Measurements from ENCODE around the gene NDRG4. TPM values are rescaled to one million over a fixed set of nuclear protein-coding genes. Genes with fewer than 3 reads are reported as not detected.

Gene NDRG4
- total and polyA plus RNA-seq, 2 experiments from 2014 or later = 3.4 to 7.1 TPM

GRCh38 chr16:58532414-58532813 lies 32.5 kb downstream of the NDRG4 start:
- 95 to 98% methylated on average over 3 of the region's 3 CpGs for WGBS, 2 experiments (ENCODE audit: low coverage in 1 of 2, low lambda C conversion rate in 2 of 2, missing lambda C conversion rate in 2 of 2)
- H3K36me3 ChIP-seq (ENCODE audit: low read depth) = peaks cover 73% of the 10 kb centered on the region
- H3K27me3 ChIP-seq (replicated peaks; ENCODE audit: insufficient read depth) = no peaks in the 10 kb centered on the region

GRCh38 chr16:58533751-58534470 lies 34.0 kb downstream of the NDRG4 start:
- 96 to 97% methylated on average over 14 of the region's 14 CpGs for WGBS, 2 experiments (ENCODE audit: low coverage in 1 of 2, low lambda C conversion rate in 2 of 2, missing lambda C conversion rate in 2 of 2)
- TF ChIP-seq EZH2 (IDR thresholded peaks at IDR 0.05; ENCODE audit: insufficient read depth, poor library complexity, severe bottlenecking) (no peak), EZH2phosphoT487 (IDR thresholded peaks at IDR 0.05; ENCODE audit: insufficient read depth, low read depth) (no peak)
- peaks cover 76% of the 10 kb centered on the region for H3K36me3 ChIP-seq (ENCODE audit: low read depth)

More at GRCh38 chr16:58532414-58532813, 32.5 kb downstream of the NDRG4 start:
- no peak overlapping the region for H3K9ac ChIP-seq
- in situ Hi-C loops (cut with MboI) = no loop called here
- no peaks in the 10 kb centered on the region for H3K9me3 ChIP-seq (ENCODE audit: low read depth)
- 0 out of 2 replicates have a peak, but pooled peaks cover 7% of the 10 kb centered on the region for H3K79me2 ChIP-seq (ENCODE audit: insufficient read depth)
- no peak for DNase-seq
- peaks cover 22% of the 10 kb centered on the region; the same call in 1 of the 2 replicates for H3F3A ChIP-seq (ENCODE audit: insufficient read depth)
- no peak overlapping the region for H2AFZ ChIP-seq
- H3K4me2 ChIP-seq (ENCODE audit: unreplicated experiment) = no peak overlapping the region
- no peaks in the 10 kb centered on the region for H3K4me1 ChIP-seq (ENCODE audit: insufficient read depth)
- H3K4me3 ChIP-seq = no peak overlapping the region
- H3K9me2 ChIP-seq (ENCODE audit: insufficient read depth) = no peaks in the 10 kb centered on the region
- TF ChIP-seq EZH2phosphoT487 (IDR thresholded peaks at IDR 0.05; ENCODE audit: insufficient read depth, low read depth) (no peak), EZH2 (IDR thresholded peaks at IDR 0.05; ENCODE audit: insufficient read depth, poor library complexity, severe bottlenecking) (no peak)
- no peak overlapping the region for H3K27ac ChIP-seq
- no peaks in the 10 kb centered on the region for H4K20me1 ChIP-seq (ENCODE audit: insufficient read depth)

GRCh38 chr16:58535100-58535499 lies 35.2 kb downstream of the NDRG4 start:
- Histone ChIP-seq H3K9me2 (ENCODE audit: insufficient read depth) (no peaks in the 10 kb centered on the region), H3K9ac (no peak overlapping the region), H3K4me2 (ENCODE audit: unreplicated experiment) (no peak overlapping the region), H4K20me1 (ENCODE audit: insufficient read depth) (no peaks in the 10 kb centered on the region), H3K27me3 (replicated peaks; ENCODE audit: insufficient read depth) (no peaks in the 10 kb centered on the region), H2AFZ (no peak overlapping the region), H3K9me3 (ENCODE audit: low read depth) (no peaks in the 10 kb centered on the region), H3K27ac (no peak overlapping the region), H3K4me3 (no peak overlapping the region), H3K4me1 (ENCODE audit: insufficient read depth) (no peaks in the 10 kb centered on the region), H3K79me2 (ENCODE audit: insufficient read depth) (0 out of 2 replicates have a peak, but pooled peaks cover 7% of the 10 kb centered on the region), H3F3A (ENCODE audit: insufficient read depth) (peaks cover 22% of the 10 kb centered on the region; the same call in 1 of the 2 replicates), H3K36me3 (ENCODE audit: low read depth) (peaks cover 81% of the 10 kb centered on the region)
- no peak for TF ChIP-seq EZH2 (IDR thresholded peaks at IDR 0.05; ENCODE audit: insufficient read depth, poor library complexity, severe bottlenecking)
- TF ChIP-seq EZH2phosphoT487 (IDR thresholded peaks at IDR 0.05; ENCODE audit: insufficient read depth, low read depth) = no peak
- DNase-seq = no peak
- in situ Hi-C loops (cut with MboI) = no loop called here
- 99 to 100% methylated on average over 3 of the region's 3 CpGs for WGBS, 2 experiments (ENCODE audit: low coverage in 1 of 2, low lambda C conversion rate in 2 of 2, missing lambda C conversion rate in 2 of 2)

More at GRCh38 chr16:58533751-58534470, 34.0 kb downstream of the NDRG4 start:
- 0 out of 2 replicates have a peak, but pooled peaks cover 7% of the 10 kb centered on the region for H3K79me2 ChIP-seq (ENCODE audit: insufficient read depth)
- no peaks in the 10 kb centered on the region for H3K4me1 ChIP-seq (ENCODE audit: insufficient read depth)
- no peaks in the 10 kb centered on the region for H4K20me1 ChIP-seq (ENCODE audit: insufficient read depth)
- DNase-seq = no peak
- no peaks in the 10 kb centered on the region for H3K9me2 ChIP-seq (ENCODE audit: insufficient read depth)
- H3K4me3 ChIP-seq = no peak overlapping the region
- no peaks in the 10 kb centered on the region for H3K9me3 ChIP-seq (ENCODE audit: low read depth)
- no peak overlapping the region for H2AFZ ChIP-seq
- no peak overlapping the region for H3K4me2 ChIP-seq (ENCODE audit: unreplicated experiment)
- in situ Hi-C loops (cut with MboI) = no loop called here
- no peak overlapping the region for H3K27ac ChIP-seq
- H3K27me3 ChIP-seq (replicated peaks; ENCODE audit: insufficient read depth) = no peaks in the 10 kb centered on the region
- H3K9ac ChIP-seq = no peak overlapping the region
- H3F3A ChIP-seq (ENCODE audit: insufficient read depth) = peaks cover 22% of the 10 kb centered on the region; the same call in 1 of the 2 replicates

GRCh38 chr16:58536278-58536677 lies 36.3 kb downstream of the NDRG4 start:
- TF ChIP-seq EZH2phosphoT487 (IDR thresholded peaks at IDR 0.05; ENCODE audit: insufficient read depth, low read depth) = no peak
- TF ChIP-seq EZH2 (IDR thresholded peaks at IDR 0.05; ENCODE audit: insufficient read depth, poor library complexity, severe bottlenecking) = no peak

More at GRCh38 chr16:58536278-58536677, 36.3 kb downstream of the NDRG4 start:
- no peak overlapping the region for H2AFZ ChIP-seq
- peaks cover 81% of the 10 kb centered on the region for H3K36me3 ChIP-seq (ENCODE audit: low read depth)
- in situ Hi-C loops (cut with MboI) = no loop called here
- no peak for DNase-seq
- H3K4me3 ChIP-seq = no peak overlapping the region
- no peaks in the 10 kb centered on the region for H4K20me1 ChIP-seq (ENCODE audit: insufficient read depth)
- H3K4me2 ChIP-seq (ENCODE audit: unreplicated experiment) = no peak overlapping the region
- H3K9me3 ChIP-seq (ENCODE audit: low read depth) = no peaks in the 10 kb centered on the region
- no peaks in the 10 kb centered on the region for H3K4me1 ChIP-seq (ENCODE audit: insufficient read depth)
- H3K27ac ChIP-seq = no peak overlapping the region
- WGBS, 2 experiments (ENCODE audit: low coverage in 1 of 2, low lambda C conversion rate in 2 of 2, missing lambda C conversion rate in 2 of 2) = 90 to 91% methylated on average over 5 of the region's 5 CpGs
- H3K79me2 ChIP-seq (ENCODE audit: insufficient read depth) = 0 out of 2 replicates have a peak, but pooled peaks cover 7% of the 10 kb centered on the region
- peaks cover 12% of the 10 kb centered on the region; the same call in 1 of the 2 replicates for H3F3A ChIP-seq (ENCODE audit: insufficient read depth)
- no peak overlapping the region for H3K9ac ChIP-seq
- H3K9me2 ChIP-seq (ENCODE audit: insufficient read depth) = no peaks in the 10 kb centered on the region
- H3K27me3 ChIP-seq (replicated peaks; ENCODE audit: insufficient read depth) = no peaks in the 10 kb centered on the region

All from GM23248 (cell line).